Peyer's patch (tissue), 4 donors: Measurements from ENCODE around the gene SPEF2. TPM values are rescaled to one million over a fixed set of nuclear protein-coding genes. Genes with fewer than 3 reads are reported as not detected.

ENCODE experiments used
- DNase-seq, 3 donors: peaks; one replicate each; pipeline ENCODE4 v3.0.0-alpha.2; 2017 to 2019
- H3K27ac ChIP-seq, 4 donors: fragments of 200-600 bp; sonication (generic); one replicate each; pipeline ENCODE4 v1.5.1; 2016 to 2019
- H3K27me3 ChIP-seq, 2 donors: fragments of 200-600 bp; sonication (generic); one replicate each; pipeline ENCODE4 v1.5.1; 2019
- H3K36me3 ChIP-seq, 3 donors: fragments of 200-600 bp; sonication (generic); one replicate each; pipeline ENCODE4 v1.5.1; 2016 to 2019
- H3K4me1 ChIP-seq, 4 donors: fragments of 200-600 bp; sonication (generic); one replicate each; pipeline ENCODE4 v1.5.1; 2016 to 2019
- H3K4me3 ChIP-seq, 4 donors: fragments of 200-600 bp; sonication (generic); 1 replicate in 3 of 4; 2 replicates in 1 of 4; pipeline ENCODE4 v1.5.1; 2016 to 2019; ENCODE audit warnings: mild to moderate bottlenecking in 1 of 4
- H3K9me3 ChIP-seq, 4 donors: fragments of 200-600 bp; sonication (generic); one replicate each; pipeline ENCODE4 v1.5.1; 2016 to 2019; ENCODE audit warnings: mild to moderate bottlenecking in 1 of 4
- CTCF ChIP-seq, 6 experiments: fragments of 450-650 bp in 4 of 6; fragments of 200-600 bp in 2 of 6; sonication (generic) in 1 of 6; IDR thresholded peaks; one replicate each; pipeline ENCODE4 v1.5.1; 2017 to 2019; ENCODE audit warnings: antibody characterized with exemption in 6 of 6, mild to moderate bottlenecking in 3 of 6, moderate library complexity in 1 of 6
- POLR2A ChIP-seq, 2 donors: fragments of 450-650 bp; IDR thresholded peaks; one replicate each; pipeline ENCODE4 v1.5.1; 2017; ENCODE audit warnings: antibody characterized with exemption in 2 of 2, mild to moderate bottlenecking in 2 of 2, moderate library complexity in 2 of 2
- total RNA-seq, 4 donors: library from RNA; depleted of rRNA; stranded (reverse); fragments of >200 nt; gene quantifications; one replicate each; pipeline ENCODE4 v1.1.0, GENCODE V29; 2016

Gene SPEF2
- total RNA-seq, 4 donors from 2014 or later = 2.5 to 8.8 (median 5.1) TPM

GRCh38 chr5:35745193-35745592, 127.5 kb downstream of the SPEF2 start:
- Histone ChIP-seq H3K9me3 (no peaks in the 10 kb centered on the region), H3K4me3 (no peak overlapping the region), H3K27me3 (no peaks in the 10 kb centered on the region), H3K4me1 (no peaks in the 10 kb centered on the region), H3K36me3 (no peaks in the 10 kb centered on the region), H3K27ac (no peak overlapping the region)
- no peak for DNase-seq
- TF ChIP-seq POLR2A (IDR thresholded peaks at IDR 0.05) (no peak), CTCF (IDR thresholded peaks at IDR 0.05) (no peak)

- H3K27ac ChIP-seq = no peak overlapping the region
- no peaks in the 10 kb centered on the region for H3K4me1 ChIP-seq
- no peaks in the 10 kb centered on the region for H3K36me3 ChIP-seq
- no peaks in the 10 kb centered on the region for H3K9me3 ChIP-seq
- DNase-seq = no peak
- no peaks in the 10 kb centered on the region for H3K27me3 ChIP-seq
- no peak overlapping the region for H3K4me3 ChIP-seq
- TF ChIP-seq POLR2A (IDR thresholded peaks at IDR 0.05) (no peak), CTCF (IDR thresholded peaks at IDR 0.05) (no peak)
Measured at GRCh38 chr5:35745660-35746059, 128.0 kb downstream of the SPEF2 start.

GRCh38 chr5:35752012-35752411, 134.3 kb downstream of the SPEF2 start:
- H3K4me3 ChIP-seq = no peak overlapping the region
- TF ChIP-seq POLR2A (IDR thresholded peaks at IDR 0.05) = no peak
- TF ChIP-seq CTCF (IDR thresholded peaks at IDR 0.05) = no peak
- no peaks in the 10 kb centered on the region for H3K9me3 ChIP-seq
- H3K4me1 ChIP-seq = no peaks in the 10 kb centered on the region
- no peaks in the 10 kb centered on the region for H3K36me3 ChIP-seq
- no peak overlapping the region for H3K27ac ChIP-seq
- DNase-seq = no peak
- H3K27me3 ChIP-seq = no peaks in the 10 kb centered on the region

GRCh38 chr5:35753500-35753899, 135.8 kb downstream of the SPEF2 start:
- Histone ChIP-seq H3K36me3 (no peaks in the 10 kb centered on the region), H3K4me3 (no peak overlapping the region), H3K27ac (no peak overlapping the region), H3K27me3 (no peaks in the 10 kb centered on the region), H3K9me3 (no peaks in the 10 kb centered on the region), H3K4me1 (no peaks in the 10 kb centered on the region)
- DNase-seq = no peak
- no peak for TF ChIP-seq CTCF (IDR thresholded peaks at IDR 0.05)
- TF ChIP-seq POLR2A (IDR thresholded peaks at IDR 0.05) = no peak

- no peak for DNase-seq
- Histone ChIP-seq H3K36me3 (no peaks in the 10 kb centered on the region), H3K27ac (no peak overlapping the region), H3K4me1 (no peaks in the 10 kb centered on the region), H3K9me3 (no peaks in the 10 kb centered on the region), H3K27me3 (no peaks in the 10 kb centered on the region), H3K4me3 (no peak overlapping the region)
- TF ChIP-seq POLR2A (IDR thresholded peaks at IDR 0.05) (no peak), CTCF (IDR thresholded peaks at IDR 0.05) (no peak)
Measured at GRCh38 chr5:35754481-35754880, 136.8 kb downstream of the SPEF2 start.

GRCh38 chr5:35755966-35756365, 138.3 kb downstream of the SPEF2 start:
- no peak overlapping the region for H3K27ac ChIP-seq
- TF ChIP-seq POLR2A (IDR thresholded peaks at IDR 0.05) = no peak
- no peak for TF ChIP-seq CTCF (IDR thresholded peaks at IDR 0.05)
- no peaks in the 10 kb centered on the region for H3K9me3 ChIP-seq
- H3K4me1 ChIP-seq = no peaks in the 10 kb centered on the region
- DNase-seq = no peak
- no peak overlapping the region for H3K4me3 ChIP-seq
- no peaks in the 10 kb centered on the region for H3K36me3 ChIP-seq
- no peaks in the 10 kb centered on the region for H3K27me3 ChIP-seq
